Astrocyte (in vitro differentiated cells and primary cell): ENCODE measurements around the gene HASPIN.

ENCODE experiments used
- CTCF ChIP-seq: IDR thresholded peaks from 2 replicates; pipeline ENCODE4 v1.5.1; 2011; ENCODE audit warnings: low read depth, mild to moderate bottlenecking, inconsistent platforms, low read length, moderate library complexity; ENCODE audit not compliant: insufficient read depth
- EZH2 ChIP-seq: IDR thresholded peaks from 2 replicates; pipeline ENCODE4 v1.6.1; 2012; ENCODE audit warnings: mild to moderate bottlenecking, low read length, inconsistent platforms; ENCODE audit not compliant: insufficient read depth

GRCh38 chr17:3751836-3752235, 28.1 kb downstream of the HASPIN start:
- no peak for TF ChIP-seq EZH2
- no peak for TF ChIP-seq CTCF
